HCT116 (cell line): ENCODE data around the gene FAF2.

ENCODE experiments used
- ELF1 ChIP-seq: IDR thresholded peaks from 2 replicates; pipeline ENCODE4 v1.6.1; 2012; ENCODE audit warnings: low read depth, borderline replicate concordance
- EZH2 ChIP-seq: fragments of 200-600 bp; sonication (generic); IDR thresholded peaks from 2 replicates; pipeline ENCODE4 v1.6.1; 2017; ENCODE audit warnings: antibody characterized with exemption, mixed run types
- EZH2phosphoT487 ChIP-seq: fragments of 200-600 bp; IDR thresholded peaks from 2 replicates; pipeline ENCODE4 v1.6.1; 2018; ENCODE audit warnings: antibody characterized with exemption, borderline replicate concordance
- JUND ChIP-seq: IDR thresholded peaks from 2 replicates; pipeline ENCODE4 v1.6.1; 2012
- POLR2A ChIP-seq: IDR thresholded peaks from 2 replicates; pipeline ENCODE4 v1.7.0; 2011; ENCODE audit warnings: borderline replicate concordance; ENCODE audit not compliant: insufficient read depth, insufficient read length; ENCODE audit errors: extremely low read depth
- RAD21 ChIP-seq: IDR thresholded peaks from 2 replicates; pipeline ENCODE4 v1.6.1; 2012; ENCODE audit warnings: low read depth, mild to moderate bottlenecking
- SP1 ChIP-seq: IDR thresholded peaks from 2 replicates; pipeline ENCODE4 v1.6.1; 2012; ENCODE audit warnings: low read depth
- SRF ChIP-seq: IDR thresholded peaks from 2 replicates; pipeline ENCODE4 v1.6.1; 2012; ENCODE audit warnings: low read depth
- YY1 ChIP-seq: IDR thresholded peaks from 2 replicates; pipeline ENCODE4 v1.6.1; 2011; ENCODE audit warnings: low read length, low read depth, moderate library complexity, mild to moderate bottlenecking; ENCODE audit not compliant: insufficient replicate concordance; ENCODE audit errors: extremely low read depth
- ZNF274 ChIP-seq: fragments of 200-500 bp; sonication (Bioruptor generic); IDR thresholded peaks from 2 replicates; pipeline ENCODE4 v1.6.1; 2014; ENCODE audit warnings: mild to moderate bottlenecking, low read depth, low read length, inconsistent platforms
- TF ChIP-seq, protein P1 (sequence below), 3 experiments: fragments of 200-600 bp in 1 of 3; sonication (generic) in 1 of 3; IDR thresholded peaks in 2 of 3; conservative IDR thresholded peaks in 1 of 3; 2 replicates each; pipeline ENCODE4 v1.5.1; 2012 to 2017; ENCODE audit warnings: low read depth in 2 of 3, low read length in 2 of 3, antibody characterized with exemption in 1 of 3, borderline replicate concordance in 1 of 3, control low read depth in 1 of 3, mild to moderate bottlenecking in 1 of 3, mixed read lengths in 1 of 3, mixed run types in 1 of 3, moderate library complexity in 1 of 3; ENCODE audit not compliant: insufficient read depth in 1 of 3

DNA sequence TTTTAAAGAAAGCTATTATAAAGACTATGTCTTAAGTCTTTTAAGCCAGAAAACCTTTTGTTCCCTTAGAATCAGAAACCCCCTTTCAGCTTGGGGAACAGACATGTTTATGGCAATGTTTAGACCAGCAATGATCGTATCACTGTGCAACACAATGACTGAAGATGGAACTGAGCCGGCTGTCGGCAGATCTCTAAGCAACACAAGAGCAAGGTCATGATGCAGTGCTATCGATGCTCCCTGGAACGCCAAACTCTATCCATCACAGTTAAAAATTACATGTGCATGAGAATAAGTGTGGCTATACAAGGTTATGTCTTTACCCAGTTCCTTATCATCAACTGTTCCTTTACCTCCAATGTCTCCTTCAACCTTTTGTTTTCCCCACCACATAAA, 90.8 kb downstream of the FAF2 start:
- TF ChIP-seq SRF (no peak), RAD21 (no peak), POLR2A (no peak), EZH2phosphoT487 (no peak), EZH2 (no peak), YY1 (no peak), JUND (no peak), ELF1 (no peak), SP1 (no peak), ZNF274 (no peak)
- TF ChIP-seq, protein P1, sequence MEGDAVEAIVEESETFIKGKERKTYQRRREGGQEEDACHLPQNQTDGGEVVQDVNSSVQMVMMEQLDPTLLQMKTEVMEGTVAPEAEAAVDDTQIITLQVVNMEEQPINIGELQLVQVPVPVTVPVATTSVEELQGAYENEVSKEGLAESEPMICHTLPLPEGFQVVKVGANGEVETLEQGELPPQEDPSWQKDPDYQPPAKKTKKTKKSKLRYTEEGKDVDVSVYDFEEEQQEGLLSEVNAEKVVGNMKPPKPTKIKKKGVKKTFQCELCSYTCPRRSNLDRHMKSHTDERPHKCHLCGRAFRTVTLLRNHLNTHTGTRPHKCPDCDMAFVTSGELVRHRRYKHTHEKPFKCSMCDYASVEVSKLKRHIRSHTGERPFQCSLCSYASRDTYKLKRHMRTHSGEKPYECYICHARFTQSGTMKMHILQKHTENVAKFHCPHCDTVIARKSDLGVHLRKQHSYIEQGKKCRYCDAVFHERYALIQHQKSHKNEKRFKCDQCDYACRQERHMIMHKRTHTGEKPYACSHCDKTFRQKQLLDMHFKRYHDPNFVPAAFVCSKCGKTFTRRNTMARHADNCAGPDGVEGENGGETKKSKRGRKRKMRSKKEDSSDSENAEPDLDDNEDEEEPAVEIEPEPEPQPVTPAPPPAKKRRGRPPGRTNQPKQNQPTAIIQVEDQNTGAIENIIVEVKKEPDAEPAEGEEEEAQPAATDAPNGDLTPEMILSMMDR (IDR thresholded peaks at IDR 0.05 in 2 of 3, conservative IDR thresholded peaks at IDR 0.05 in 1 of 3; ENCODE audit: borderline replicate concordance in 1 of 3, insufficient read depth in 1 of 3, low read depth in 2 of 3, low read length in 2 of 3) = no peak
